H1 (cell line): ENCODE measurements around the gene GNG11.

Experiments
- CBX5 ChIP-seq: fragments of 300-800, 300-1000 bp; sonication (generic); IDR thresholded peaks from 2 replicates; pipeline ENCODE4 v1.7.1; 2016; ENCODE audit warnings: antibody characterized with exemption, low read length, low read depth
- CHD2 ChIP-seq: IDR thresholded peaks from 2 replicates; pipeline ENCODE4 v1.6.1; 2012; ENCODE audit warnings: low read length, improper control_type of control experiment
- EP300 ChIP-seq, 2 experiments: IDR thresholded peaks; 1 replicate in 1 of 2; 2 replicates in 1 of 2; pipeline ENCODE4 v1.6.1; 2011 to 2012; ENCODE audit warnings: low read depth in 2 of 2, low read length in 2 of 2, mild to moderate bottlenecking in 2 of 2, borderline replicate concordance in 1 of 2, inconsistent platforms in 1 of 2, moderate library complexity in 1 of 2
- EZH2 ChIP-seq: fragments of 200-600 bp; sonication (generic); IDR thresholded peaks from 2 replicates; pipeline ENCODE4 v1.7.1; 2012; ENCODE audit warnings: low read depth, mild to moderate bottlenecking, moderate library complexity, low read length, inconsistent platforms; ENCODE audit not compliant: severe bottlenecking
- MAFK ChIP-seq: IDR thresholded peaks from 2 replicates; pipeline ENCODE4 v1.6.1; 2012; ENCODE audit warnings: low read depth, mild to moderate bottlenecking, improper control_type of control experiment, low read length
- POLR2AphosphoS5 ChIP-seq: IDR thresholded peaks from 2 replicates; pipeline ENCODE4 v1.6.1; 2011; ENCODE audit warnings: low read depth, low read length
- RBBP5 ChIP-seq: IDR thresholded peaks from 2 replicates; pipeline ENCODE4 v1.7.1; 2012; ENCODE audit warnings: low read depth, mild to moderate bottlenecking, inconsistent platforms, low read length, moderate library complexity, borderline replicate concordance
- RXRA ChIP-seq: IDR thresholded peaks from 2 replicates; pipeline ENCODE4 v1.6.1; 2011; ENCODE audit warnings: low read depth, mild to moderate bottlenecking, low read length, moderate library complexity; ENCODE audit not compliant: insufficient read depth
- YY1 ChIP-seq: IDR thresholded peaks from 2 replicates; pipeline ENCODE4 v1.6.1; 2011; ENCODE audit warnings: low read depth, mild to moderate bottlenecking, low read length
- TF ChIP-seq, protein P1 (sequence below), 3 experiments: IDR thresholded peaks; 1 replicate in 2 of 3; 2 replicates in 1 of 3; pipeline versions ENCODE4 v1.5.1 to v1.6.1; 2011; ENCODE audit warnings: low read length in 3 of 3, mild to moderate bottlenecking in 3 of 3, inconsistent platforms in 2 of 3, low read depth in 1 of 3, moderate library complexity in 1 of 3; ENCODE audit not compliant: insufficient read depth in 1 of 3; ENCODE audit errors: control extremely low read depth in 1 of 3

DNA sequence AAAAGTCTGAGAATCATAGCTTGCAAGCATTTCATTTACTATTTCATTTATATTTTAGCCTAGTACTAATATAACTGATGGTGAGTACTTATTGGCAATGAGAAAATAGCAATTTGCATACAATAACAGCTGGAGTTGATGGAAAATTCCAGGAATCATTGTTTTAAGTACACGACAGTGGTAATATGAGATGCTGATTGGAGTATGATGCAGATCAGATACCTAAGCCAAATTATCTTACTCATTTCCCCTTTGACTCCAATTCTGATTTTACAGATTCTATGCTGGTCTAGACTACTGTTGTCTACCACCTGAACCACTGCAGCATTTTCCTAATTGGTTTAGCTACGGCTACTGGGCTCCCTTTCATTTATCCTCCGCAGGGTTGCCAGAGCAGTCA lies 36.7 kb downstream of the GNG11 start:
- no peak for TF ChIP-seq RBBP5
- TF ChIP-seq, protein P1, sequence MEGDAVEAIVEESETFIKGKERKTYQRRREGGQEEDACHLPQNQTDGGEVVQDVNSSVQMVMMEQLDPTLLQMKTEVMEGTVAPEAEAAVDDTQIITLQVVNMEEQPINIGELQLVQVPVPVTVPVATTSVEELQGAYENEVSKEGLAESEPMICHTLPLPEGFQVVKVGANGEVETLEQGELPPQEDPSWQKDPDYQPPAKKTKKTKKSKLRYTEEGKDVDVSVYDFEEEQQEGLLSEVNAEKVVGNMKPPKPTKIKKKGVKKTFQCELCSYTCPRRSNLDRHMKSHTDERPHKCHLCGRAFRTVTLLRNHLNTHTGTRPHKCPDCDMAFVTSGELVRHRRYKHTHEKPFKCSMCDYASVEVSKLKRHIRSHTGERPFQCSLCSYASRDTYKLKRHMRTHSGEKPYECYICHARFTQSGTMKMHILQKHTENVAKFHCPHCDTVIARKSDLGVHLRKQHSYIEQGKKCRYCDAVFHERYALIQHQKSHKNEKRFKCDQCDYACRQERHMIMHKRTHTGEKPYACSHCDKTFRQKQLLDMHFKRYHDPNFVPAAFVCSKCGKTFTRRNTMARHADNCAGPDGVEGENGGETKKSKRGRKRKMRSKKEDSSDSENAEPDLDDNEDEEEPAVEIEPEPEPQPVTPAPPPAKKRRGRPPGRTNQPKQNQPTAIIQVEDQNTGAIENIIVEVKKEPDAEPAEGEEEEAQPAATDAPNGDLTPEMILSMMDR (IDR thresholded peaks at IDR 0.05; ENCODE audit: control extremely low read depth in 1 of 3, insufficient read depth in 1 of 3, low read depth in 1 of 3, low read length in 3 of 3): no peak
- TF ChIP-seq POLR2AphosphoS5: no peak
- no peak for TF ChIP-seq EZH2
- no peak for TF ChIP-seq EP300 (IDR thresholded peaks at IDR 0.05; ENCODE audit: borderline replicate concordance in 1 of 2, low read depth in 2 of 2, low read length in 2 of 2)
- no peak for TF ChIP-seq YY1
- no peak for TF ChIP-seq CBX5
- TF ChIP-seq CHD2: no peak
- TF ChIP-seq MAFK: no peak
- no peak for TF ChIP-seq RXRA
